Cardiac muscle cell (in vitro differentiated cells and primary cell): Measurements from ENCODE around the gene FHIT. TPM values are rescaled to one million over a fixed set of nuclear protein-coding genes. Genes with fewer than 3 reads are reported as not detected.
A peak's percentile ranks its signal among the peaks of the same experiment; 100 is the strongest.

Experiments used
- DNase-seq, 2 donors: peaks; one replicate each; pipeline versions ENCODE4 v3.0.0 to v3.0.0-alpha.2; 2010 to 2017; ENCODE audit warnings: low read depth in 1 of 2, low spot score in 1 of 2
- H3K27ac ChIP-seq: fragments of 200-600 bp; sonication (generic); 2 replicates; pipeline ENCODE4 v1.5.1; 2016
- H3K27me3 ChIP-seq: fragments of 200-600 bp; sonication (generic); 2 replicates; pipeline ENCODE4 v1.6.0; 2016; ENCODE audit warnings: control low read depth
- H3K36me3 ChIP-seq: fragments of 200-600 bp; sonication (generic); 2 replicates; pipeline ENCODE4 v1.5.1; 2016; ENCODE audit warnings: control low read depth
- H3K4me1 ChIP-seq: fragments of 200-600 bp; sonication (generic); 2 replicates; pipeline ENCODE4 v1.8.1; 2017; ENCODE audit warnings: low read depth, mild to moderate bottlenecking, mixed run types
- H3K4me3 ChIP-seq: fragments of 200-600 bp; sonication (generic); 2 replicates; pipeline ENCODE4 v1.5.1; 2016; ENCODE audit warnings: mild to moderate bottlenecking
- H3K9me3 ChIP-seq: fragments of 200-600 bp; sonication (generic); 2 replicates; pipeline ENCODE4 v1.5.1; 2017; ENCODE audit warnings: low read depth, mild to moderate bottlenecking, control low read depth
- CTCF ChIP-seq: IDR thresholded peaks from 2 replicates; pipeline ENCODE4 v1.5.1; 2012; ENCODE audit warnings: low read depth, mild to moderate bottlenecking, low read length
- polyA plus RNA-seq: library from polyadenylated mRNA; unstranded; fragments of >200 nt; fragmentation: Nextera tagmentation; extraction: Ambion mirVana; gene quantifications from 2 replicates; pipeline ENCODE4 v1.2.1, GENCODE V29; 2016
- total RNA-seq: library from RNA; depleted of rRNA; stranded (reverse); fragments of >200 nt; gene quantifications from 2 replicates; pipeline ENCODE4 v1.2.3, GENCODE V29; 2016

The FHIT gene
- total and polyA plus RNA-seq, 2 experiments from 2014 or later, result 6.9 to 12.5 TPM

DNA sequence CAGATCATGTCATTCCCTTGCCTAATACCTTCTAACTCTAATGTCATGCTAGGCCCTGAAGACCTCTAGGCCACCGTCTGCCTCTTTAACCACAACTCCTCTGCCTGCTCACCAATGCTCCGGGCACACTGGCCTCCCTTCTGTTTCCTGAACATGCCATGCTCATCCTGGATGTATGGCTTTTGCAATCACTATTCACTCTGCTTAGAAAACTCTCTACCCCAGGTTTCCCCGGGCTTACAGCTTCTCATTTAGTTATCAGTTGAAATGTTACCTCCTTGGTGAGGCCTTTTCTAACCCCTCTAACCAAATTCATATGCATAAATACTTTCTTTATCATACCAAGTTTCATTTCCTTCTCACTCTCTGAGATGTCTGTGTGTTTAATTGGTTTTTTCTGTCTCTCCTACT is 1473.6 kb downstream of the FHIT start:
- TF ChIP-seq CTCF, result no peak
- H3K27ac ChIP-seq, result no peak overlapping the region
- H3K4me1 ChIP-seq, result peaks cover 9% of the 10 kb centered on the region
- DNase-seq, result no peak
- H3K4me3 ChIP-seq, result no peak overlapping the region
- H3K27me3 ChIP-seq, result no peaks in the 10 kb centered on the region
- H3K9me3 ChIP-seq, result no peaks in the 10 kb centered on the region
- H3K36me3 ChIP-seq, result no peaks in the 10 kb centered on the region

GRCh38 chr3:59777066-59777465 is 1474.2 kb downstream of the FHIT start:
- no peak overlapping the region for H3K27ac ChIP-seq
- H3K4me1 ChIP-seq, result peaks cover 10% of the 10 kb centered on the region
- H3K9me3 ChIP-seq, result no peaks in the 10 kb centered on the region
- no peak for DNase-seq
- H3K36me3 ChIP-seq, result no peaks in the 10 kb centered on the region
- no peak for TF ChIP-seq CTCF
- no peak overlapping the region for H3K4me3 ChIP-seq
- no peaks in the 10 kb centered on the region for H3K27me3 ChIP-seq

- Histone ChIP-seq H3K4me3 (no peak overlapping the region), H3K27ac (no peak overlapping the region), H3K9me3 (no peaks in the 10 kb centered on the region), H3K4me1 (peaks cover 8% of the 10 kb centered on the region), H3K27me3 (no peaks in the 10 kb centered on the region), H3K36me3 (no peaks in the 10 kb centered on the region)
- TF ChIP-seq CTCF, result no peak
- no peak for DNase-seq
These were observed 1475.4 kb downstream of the FHIT start for GRCh38 chr3:59775761-59776325.

GRCh38 chr3:59775106-59775505 is 1476.1 kb downstream of the FHIT start:
- no peak for TF ChIP-seq CTCF
- Histone ChIP-seq H3K4me1 (peaks cover 7% of the 10 kb centered on the region), H3K4me3 (no peak overlapping the region), H3K27me3 (no peaks in the 10 kb centered on the region), H3K36me3 (no peaks in the 10 kb centered on the region), H3K27ac (no peak overlapping the region), H3K9me3 (no peaks in the 10 kb centered on the region)
- DNase-seq, result peak in 1 of 2 donors; percentile 3

DNA sequence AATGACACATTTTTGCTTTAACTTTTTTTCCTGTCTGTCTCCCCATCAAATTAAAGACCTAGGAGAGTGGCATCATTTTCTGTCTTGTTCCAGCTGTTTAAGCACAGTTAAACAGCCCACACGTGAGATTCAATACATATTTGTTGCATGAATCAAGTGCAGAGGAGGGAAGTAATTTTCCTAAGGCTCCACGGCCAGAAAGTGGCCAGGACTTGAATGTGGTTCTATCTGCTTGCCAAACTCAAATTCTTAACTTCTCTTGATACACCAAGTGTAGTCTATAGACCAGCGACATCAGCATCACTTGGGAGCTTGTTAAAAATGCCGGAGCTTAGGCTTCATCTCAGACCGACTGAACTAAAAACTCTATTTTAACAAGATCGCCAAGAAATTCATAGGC is 1476.6 kb downstream of the FHIT start:
- TF ChIP-seq CTCF, result no peak
- no peaks in the 10 kb centered on the region for H3K36me3 ChIP-seq
- H3K4me3 ChIP-seq, result no peak overlapping the region
- peak in 1 of 2 donors; percentile 74 for DNase-seq
- no peaks in the 10 kb centered on the region for H3K27me3 ChIP-seq
- peaks cover 7% of the 10 kb centered on the region for H3K4me1 ChIP-seq
- H3K9me3 ChIP-seq, result no peaks in the 10 kb centered on the region
- no peak overlapping the region for H3K27ac ChIP-seq
